GM20431 (cell line): ENCODE data around the gene ACAP1.

Experiments used
- in situ Hi-C: fragments of 300-500 bp; cut with MseI, MboI; formaldehyde crosslinking; loops from one replicate; pipeline ENCODE4 v1.15.0; 2020; ENCODE audit warnings: low sequenced_read_pairs; ENCODE audit not compliant: unreplicated experiment

ACAP1 gene, protein sequence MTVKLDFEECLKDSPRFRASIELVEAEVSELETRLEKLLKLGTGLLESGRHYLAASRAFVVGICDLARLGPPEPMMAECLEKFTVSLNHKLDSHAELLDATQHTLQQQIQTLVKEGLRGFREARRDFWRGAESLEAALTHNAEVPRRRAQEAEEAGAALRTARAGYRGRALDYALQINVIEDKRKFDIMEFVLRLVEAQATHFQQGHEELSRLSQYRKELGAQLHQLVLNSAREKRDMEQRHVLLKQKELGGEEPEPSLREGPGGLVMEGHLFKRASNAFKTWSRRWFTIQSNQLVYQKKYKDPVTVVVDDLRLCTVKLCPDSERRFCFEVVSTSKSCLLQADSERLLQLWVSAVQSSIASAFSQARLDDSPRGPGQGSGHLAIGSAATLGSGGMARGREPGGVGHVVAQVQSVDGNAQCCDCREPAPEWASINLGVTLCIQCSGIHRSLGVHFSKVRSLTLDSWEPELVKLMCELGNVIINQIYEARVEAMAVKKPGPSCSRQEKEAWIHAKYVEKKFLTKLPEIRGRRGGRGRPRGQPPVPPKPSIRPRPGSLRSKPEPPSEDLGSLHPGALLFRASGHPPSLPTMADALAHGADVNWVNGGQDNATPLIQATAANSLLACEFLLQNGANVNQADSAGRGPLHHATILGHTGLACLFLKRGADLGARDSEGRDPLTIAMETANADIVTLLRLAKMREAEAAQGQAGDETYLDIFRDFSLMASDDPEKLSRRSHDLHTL

DNA sequence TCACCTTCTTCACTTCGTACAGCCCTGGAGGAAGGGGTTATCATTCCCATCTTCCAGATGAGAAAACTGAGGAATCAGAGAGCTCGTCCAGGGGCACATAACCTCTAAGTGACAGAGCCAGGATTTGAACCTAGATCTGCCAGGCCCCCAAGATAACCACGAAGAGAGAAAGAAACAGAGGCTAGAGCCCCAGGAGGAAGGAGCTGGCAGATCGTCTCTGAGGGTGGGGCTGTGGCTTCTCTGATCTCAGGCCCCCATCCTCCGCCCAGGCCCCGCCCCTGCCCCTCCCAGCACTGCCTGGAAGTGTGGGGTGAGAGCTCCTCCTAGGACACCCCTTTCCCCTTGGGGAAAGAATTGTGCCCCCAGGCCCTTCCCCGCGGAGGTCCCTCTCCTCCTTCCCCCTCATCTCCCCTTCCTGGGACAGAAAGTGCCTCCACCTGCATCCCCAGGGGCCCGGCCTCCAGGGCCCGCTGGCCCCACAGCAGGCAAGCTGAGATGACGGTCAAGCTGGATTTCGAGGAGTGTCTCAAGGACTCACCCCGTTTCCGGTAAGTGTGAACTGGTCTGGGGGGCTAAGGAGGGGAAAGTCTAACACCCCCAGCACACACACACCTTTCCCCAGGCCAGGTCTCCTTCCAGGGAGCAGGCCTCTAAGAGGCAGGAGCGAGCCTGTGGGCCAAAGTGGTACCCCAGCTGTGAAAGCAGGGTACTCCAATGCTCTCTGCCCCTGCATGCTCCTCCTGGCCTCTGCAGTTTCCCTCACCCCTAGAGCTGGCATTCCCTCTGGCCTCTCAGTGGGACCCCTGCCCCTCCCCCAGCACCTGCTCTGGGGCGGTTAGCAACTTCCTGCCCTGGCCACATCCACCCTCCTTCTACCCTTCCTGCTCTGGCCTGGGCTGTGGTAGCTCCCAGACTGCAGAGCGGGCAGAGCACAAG, at the start of gene ACAP1:
ACAP1 (plus strand) TSS at position 290 of the 936 bp plus-strand sequence; CDS start at position 496, 206 bp downstream.
- in situ Hi-C loops = no loop called here

DNA sequence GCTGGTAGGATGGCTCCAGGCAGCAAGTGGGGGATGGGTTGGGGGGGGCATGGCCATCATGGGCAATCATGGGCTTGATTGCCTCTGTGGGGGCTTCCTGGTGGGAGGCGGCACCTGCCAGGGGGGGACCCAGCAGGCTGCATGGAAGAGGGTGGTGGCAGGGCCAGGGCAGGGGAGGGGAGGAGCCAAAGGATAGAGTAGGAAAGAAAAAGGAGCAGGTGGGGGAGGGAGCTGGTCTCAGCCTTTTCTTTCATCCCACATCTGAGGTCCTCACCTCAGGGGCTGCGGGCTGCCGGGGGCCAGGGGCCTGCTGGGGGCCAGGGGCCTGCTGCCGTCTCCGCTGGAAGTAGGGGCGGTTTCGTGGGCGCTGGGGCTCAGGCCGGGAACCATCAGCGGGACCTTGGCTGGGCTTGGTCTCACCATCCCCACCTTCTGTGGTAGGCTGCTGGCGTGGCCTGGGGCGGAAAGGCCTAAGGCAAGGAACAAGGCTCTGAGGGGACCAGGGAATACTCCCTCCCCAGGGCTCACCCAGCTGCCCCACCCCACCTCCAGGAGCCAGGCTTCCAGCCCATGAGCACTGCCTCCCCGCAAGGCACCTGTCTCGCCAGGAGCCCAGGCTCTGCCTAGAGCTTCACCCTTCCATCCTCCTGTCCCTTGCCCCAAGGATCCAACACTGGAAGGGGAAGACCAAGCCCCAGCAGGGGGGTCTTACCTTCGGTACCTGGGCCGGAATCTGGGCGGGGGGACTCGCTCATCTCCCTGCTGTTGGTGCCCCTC, 46.9 kb upstream of the ACAP1 start:
- in situ Hi-C loops = loop anchor here (25.0 kb wide), 1 partner anchor 227 kb away; no protein-coding TSS in a partner anchor

DNA sequence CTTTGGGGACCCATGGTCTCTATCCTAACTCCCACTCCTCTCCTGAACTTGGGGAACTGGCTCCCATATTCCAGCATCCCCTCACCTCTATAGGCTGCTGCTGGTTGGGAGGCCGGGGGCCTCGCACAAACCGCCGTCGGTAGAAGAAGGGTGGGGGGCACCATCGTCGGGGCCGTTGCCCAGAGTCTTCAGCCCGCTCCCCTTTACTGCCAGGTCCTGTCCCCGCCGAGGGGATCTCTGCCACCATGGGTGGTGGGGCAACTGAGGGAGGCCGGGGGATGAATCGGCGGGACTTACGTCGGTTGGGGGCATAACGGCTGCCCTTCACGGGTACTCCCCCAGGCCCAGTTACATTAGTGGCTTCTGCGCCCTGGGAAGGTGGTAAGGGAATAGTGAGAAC, 46.2 kb upstream of the ACAP1 start:
- in situ Hi-C loops = loop anchor here (25.0 kb wide), 1 partner anchor 228 kb away; no protein-coding TSS in a partner anchor

DNA sequence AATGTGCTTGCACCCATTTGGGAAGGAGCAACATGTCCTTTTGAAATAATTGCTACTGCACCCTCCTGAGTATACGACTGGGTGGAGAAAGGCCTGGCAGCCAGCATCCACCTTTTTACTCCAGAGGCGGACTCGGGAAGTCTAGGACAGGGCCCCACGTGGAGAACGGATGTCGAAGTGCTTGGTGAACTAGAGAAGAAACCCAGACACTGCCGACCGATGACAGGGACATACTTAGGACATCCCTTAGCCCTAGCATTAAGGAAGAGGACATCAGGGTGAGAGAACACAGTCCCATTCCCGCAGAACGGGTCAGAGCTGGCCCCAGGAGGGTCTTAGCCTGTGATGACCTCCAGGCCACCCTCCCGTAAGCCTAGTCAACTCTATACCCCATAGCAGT, 45.6 kb upstream of the ACAP1 start:
- in situ Hi-C loops = loop anchor here (25.0 kb wide), 1 partner anchor 228 kb away; no protein-coding TSS in a partner anchor

DNA sequence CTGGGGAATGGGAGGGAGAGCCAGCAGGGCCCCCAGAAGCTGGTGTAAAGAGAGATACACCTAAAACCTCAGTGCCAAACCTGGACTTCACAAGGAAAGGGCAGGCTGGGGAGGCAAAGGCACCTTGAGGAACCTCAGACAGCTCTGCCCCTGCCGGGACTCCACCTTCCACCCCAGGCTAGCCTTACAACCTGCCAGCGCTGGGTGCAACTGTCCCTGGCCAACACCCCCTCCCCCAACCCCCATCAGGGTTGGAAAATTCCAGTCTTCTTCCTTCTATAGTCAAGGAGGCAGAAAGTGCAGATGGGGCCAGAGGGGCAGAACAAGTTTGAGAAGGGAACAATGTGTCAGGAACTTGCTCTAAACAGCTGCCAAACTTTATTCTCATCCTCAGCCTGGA, 44.1 kb upstream of the ACAP1 start:
- in situ Hi-C loops = loop anchor here (25.0 kb wide), 1 partner anchor 230 kb away; no protein-coding TSS in a partner anchor

DNA sequence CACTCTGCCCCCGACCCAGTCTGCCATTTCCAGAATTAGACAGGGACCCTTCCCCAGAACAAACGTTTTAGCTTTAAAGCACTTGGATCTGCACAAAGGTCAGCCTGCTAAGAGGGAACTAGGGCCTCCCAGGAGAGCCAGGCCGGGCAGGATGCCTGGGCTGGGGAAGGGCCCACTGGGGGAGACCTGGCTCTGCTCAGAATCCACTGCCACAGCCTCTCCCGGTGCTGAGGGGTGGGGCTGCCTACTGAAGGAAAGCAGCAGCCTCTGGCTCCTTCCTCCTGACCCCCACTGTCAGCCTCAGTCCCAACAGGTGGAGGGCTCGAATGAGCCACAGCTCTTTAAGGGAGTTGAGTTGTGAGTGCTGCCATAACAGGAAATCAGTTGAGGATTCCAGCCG, 43.6 kb upstream of the ACAP1 start:
- in situ Hi-C loops = loop anchor here (25.0 kb wide), 1 partner anchor 230 kb away; no protein-coding TSS in a partner anchor

DNA sequence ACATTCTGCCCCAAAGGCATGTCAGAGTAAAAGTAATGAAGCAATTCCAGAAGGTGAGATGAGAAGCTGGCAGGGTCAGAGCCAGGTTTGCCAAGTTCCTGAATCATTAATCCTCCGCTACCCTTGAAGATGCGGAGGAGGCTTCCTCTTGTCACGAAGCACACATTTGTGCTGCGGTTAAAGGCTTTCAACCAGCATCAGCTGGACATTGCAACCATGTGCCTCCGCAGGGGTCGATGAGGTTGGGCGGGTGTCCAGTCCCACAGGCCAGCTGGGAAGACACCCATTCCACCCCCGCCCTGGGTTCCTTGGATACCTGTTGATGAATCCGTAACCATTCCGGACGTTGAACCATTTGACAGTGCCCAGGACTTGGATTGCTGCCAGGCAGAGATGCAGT, 43.2 kb upstream of the ACAP1 start:
- in situ Hi-C loops = loop anchor here (25.0 kb wide), 1 partner anchor 231 kb away; no protein-coding TSS in a partner anchor

DNA sequence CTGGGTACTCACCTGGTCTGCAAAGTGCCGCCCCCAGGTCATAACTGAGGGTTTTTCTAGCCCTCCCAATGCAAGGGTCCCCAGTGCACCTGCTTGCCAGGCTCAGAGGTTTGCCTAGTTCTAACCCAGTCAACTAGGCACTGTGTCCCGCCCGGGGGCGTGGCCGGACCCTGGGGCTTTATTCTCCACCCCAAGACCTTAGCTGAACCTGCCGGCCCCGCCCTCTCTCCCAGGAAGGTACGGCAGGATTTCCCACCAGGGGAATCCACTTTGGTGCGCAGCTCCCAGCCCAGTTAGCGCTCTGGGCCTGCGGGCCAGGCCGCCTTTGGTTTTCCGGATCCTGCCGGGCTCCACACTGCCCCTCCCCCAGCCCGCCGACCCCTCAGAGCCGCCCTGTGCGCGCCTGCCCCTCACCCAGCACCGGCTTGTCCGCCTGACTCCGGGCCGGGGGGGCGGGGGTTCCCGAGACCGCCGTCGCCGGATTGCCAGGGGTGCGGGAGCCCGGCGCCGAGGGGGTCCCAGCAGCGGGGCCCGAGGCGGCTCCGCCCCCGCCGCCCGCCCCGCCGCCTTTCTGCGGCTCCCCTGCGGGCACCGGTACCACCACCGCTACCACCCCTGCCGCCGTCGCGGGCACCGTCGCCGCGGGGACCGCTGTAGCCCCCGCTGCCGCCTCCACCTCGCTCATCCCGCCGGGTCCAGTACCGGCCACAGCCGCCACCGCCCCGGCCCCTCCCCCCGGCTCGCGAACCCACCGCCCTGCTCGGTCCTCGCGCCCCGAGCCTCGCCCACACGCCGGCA, 42.3 kb upstream of the ACAP1 start:
- in situ Hi-C loops = loop anchor here (25.0 kb wide), 1 partner anchor 232 kb away; no protein-coding TSS in a partner anchor

DNA sequence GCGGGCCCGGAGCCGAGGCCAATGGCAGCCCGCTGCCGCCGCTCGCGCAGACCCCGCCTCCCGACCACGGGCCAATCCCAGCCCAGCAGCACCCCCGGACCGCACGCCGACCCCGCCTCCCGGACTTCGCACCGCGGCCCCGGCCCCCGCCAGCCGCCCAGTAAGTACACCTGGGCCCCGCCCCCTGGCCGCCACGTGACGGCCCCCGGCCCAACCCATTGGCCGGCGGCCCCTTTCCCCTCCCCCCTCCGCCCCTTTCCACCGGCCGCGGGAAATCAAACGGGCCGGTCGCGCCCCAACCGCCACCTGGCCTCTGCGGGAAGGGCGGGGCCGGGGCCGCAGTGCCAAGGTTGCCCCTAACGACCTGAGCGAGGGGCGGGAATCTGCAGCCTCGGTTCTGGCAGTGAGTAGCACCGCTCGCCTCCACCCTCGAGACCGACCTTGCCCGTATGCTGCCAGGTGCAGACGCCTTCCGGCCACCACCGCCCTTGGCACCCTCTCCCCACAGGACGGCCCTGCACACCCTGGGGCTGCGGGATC, 41.6 kb upstream of the ACAP1 start, which contains the start of gene YBX2:
YBX2 (minus strand) TSS at position 26 of the 540 bp plus-strand sequence. CDS start 139 bp downstream, outside the sequence.
- in situ Hi-C loops = loop anchor here (25.0 kb wide), 1 partner anchor 232 kb away; no protein-coding TSS in a partner anchor

DNA sequence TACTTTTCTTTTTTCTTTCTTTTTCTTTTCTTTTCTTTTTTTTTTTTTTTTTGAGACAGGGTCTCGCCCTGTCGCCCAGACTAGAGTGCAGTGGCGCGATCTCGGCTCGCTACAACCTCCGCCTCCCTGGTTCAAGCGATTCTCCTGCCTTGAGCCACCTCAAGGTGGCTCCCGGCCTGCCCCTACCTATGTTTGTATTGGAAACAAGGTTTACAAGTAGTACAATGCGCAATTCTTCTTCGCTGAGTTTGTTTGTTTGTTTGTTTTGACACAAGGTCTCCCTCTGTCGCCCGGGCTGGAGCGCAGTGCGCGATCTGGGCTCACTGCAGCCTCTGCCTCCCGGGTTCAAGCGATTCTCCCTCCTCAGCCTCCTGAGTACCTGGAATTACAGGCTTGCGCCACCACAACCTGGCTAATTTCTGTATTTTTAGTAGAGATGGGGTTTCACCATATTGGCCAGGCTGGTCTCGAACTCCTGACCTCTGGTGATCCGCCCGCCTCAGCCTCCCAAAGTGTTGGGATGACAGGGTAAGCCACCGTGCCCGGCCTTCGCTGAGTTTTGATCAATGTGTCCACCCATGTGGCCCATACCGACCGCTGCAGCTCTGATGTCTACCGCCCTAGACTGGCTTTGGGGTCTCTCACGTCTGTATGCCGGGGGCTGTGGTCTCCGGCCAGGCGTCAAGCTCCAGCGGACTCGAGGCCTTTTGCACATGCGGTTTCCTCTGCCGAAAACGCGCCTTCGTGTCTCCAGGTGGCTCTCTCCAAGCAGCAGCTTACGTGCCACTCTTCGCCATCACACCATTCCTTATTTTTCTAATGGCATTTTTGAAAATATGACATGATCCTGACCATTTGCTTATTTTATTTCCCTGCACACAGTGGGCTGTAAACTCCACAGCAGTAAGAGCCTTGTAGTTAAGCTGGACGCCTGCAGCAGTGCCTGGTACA, 40.8 kb upstream of the ACAP1 start:
- in situ Hi-C loops = loop anchor here (25.0 kb wide), 1 partner anchor 233 kb away; no protein-coding TSS in a partner anchor

DNA sequence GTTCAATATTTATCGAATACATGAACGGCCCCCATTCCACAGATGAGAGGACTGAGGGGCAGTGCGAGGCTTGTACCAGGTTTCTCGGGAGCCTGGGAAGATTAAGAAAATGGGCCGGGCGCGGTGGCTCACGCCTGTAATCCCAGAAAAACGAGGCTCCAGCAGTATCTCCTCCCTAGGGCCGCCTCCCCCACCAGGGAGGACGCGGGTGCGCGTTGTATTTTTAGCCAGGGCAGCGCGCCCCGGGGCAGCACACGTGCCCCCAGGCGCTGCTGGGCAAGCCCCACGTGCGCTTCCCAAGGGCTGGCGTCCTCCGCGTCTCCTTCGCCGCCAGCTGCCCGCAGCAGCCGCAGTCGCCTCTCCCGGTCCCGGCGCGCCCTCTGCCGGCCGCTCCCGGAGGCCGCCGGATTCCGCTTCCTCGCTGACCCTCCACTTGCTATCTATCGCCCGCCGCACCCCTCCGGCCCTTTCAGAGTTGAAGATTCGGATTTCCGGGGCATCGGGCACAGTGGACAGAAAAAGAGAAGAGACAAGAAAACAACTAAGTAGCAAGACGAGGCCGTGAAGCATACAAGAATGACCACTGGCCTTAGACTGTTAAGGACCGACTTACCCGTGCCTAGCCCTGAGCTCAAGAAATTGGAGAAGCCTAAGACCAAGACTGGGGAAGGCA, 40.0 kb upstream of the ACAP1 start:
- in situ Hi-C loops = loop anchor here (25.0 kb wide), 1 partner anchor 234 kb away; no protein-coding TSS in a partner anchor

DNA sequence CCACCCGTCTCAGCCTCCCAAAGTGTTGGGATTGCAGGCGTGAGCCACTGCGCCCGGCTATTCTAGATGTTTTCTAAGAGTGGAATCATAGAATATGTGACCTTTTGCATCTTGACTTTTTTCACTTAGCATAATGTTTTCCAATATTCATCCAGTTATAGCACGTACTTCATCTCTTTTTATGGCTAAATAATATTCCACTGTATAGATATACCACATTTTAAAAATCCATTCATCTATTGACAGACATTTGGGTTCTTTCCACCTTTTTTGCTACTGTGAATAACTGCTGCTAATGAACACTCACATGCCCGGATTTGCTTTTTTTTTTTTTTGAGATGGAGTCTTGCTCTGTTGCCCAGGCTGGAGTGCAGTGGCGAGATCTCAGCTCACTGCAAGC, 32.1 kb upstream of the ACAP1 start:
- in situ Hi-C loops = no loop called here

DNA sequence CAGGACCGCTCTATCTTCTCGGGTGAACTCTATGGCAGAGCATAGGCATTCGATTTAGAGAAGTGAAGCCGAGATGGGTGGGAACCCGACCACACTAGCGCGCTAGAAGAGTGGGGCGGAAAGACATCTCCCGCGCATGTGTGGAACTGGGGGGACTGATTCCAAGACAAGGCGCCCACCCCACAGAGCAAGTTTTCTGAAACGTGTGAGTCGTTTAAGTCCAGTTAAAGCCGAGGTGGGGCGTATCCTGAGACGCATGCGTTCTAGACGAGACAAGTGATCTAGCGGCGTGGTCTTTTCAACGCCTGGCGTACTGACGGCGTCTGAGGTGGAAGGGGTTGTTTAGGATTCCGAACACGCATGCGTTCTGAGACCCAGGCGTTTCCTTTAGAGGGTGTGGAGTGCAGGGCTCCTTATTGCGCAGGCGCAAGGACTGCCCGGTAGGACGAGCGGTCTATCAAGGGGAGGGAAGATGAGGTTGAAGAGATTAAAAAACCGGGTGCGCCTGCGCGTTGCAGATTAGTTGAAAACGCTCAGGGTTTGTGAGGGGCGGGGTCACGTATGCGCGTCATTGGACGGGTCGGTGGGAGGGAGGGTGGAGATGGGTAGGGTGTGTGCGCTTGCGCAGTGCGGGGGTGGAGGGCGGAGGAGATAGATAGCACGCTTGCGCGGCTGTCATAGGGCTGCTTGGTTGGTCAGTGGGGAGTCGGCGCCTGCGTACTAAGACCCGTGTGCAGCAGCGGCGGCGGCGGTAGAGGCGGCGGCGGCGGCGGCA, 29.2 kb upstream of the ACAP1 start, which contains the start of gene EIF5A:
EIF5A (plus strand) TSS at position 718 of the 775 bp plus-strand sequence. CDS start 2,008 bp downstream, outside the sequence.
- in situ Hi-C loops = no loop called here

DNA sequence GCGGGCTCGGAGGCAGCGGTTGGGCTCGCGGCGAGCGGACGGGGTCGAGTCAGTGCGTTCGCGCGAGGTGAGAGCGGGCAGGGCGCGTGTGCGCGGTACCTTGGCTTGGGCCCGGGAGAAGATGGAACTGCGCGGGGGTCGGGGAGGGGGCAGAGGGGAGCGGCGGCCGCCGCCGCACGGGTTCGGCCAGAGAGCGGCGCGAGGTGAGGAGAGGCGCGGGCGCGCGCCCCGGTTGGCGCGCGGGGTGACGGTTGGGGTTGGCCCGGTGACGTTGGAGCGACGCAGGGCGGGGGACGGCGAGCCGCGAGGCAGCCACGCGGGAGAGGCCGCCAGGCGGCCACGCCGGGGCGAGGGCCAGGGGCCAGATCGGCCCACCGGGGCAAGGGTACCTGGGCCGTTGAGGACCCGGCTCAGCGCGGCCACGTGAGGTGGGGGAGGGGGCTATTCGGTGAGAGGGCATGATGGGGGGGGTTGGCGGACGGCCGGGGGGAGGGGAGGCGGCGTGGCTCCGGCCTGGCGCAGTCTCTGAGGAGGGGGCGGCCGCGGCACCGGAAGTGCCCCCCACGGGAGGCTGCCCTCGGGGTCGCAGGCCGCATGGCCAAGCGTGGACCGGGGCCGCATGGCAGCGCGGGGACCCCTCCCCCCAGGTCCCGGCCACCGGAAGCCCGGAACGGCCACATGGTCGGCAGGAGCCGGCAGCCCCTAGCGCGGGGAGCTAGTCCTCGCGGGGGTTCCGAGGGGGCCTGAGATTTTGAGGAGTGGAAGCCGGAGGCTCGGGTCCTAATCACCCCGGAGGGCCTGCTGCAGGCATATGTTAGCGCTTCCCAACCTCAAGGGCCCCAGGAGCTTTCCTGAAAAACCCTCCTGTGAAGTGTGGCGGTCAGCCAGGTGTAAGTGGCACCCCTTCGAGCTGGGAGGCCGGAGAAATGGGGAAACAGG, 28.4 kb upstream of the ACAP1 start:
- in situ Hi-C loops = no loop called here
